ENCODE results near the gene CCK.

- TF ChIP-seq POLR2A (IDR thresholded peaks at IDR 0.05; ENCODE audit: low read depth, low read length), result no peak
- no peak for TF ChIP-seq TAF1 (IDR thresholded peaks at IDR 0.05; ENCODE audit: borderline replicate concordance, low read depth, low read length)
Measured at GRCh38 chr3:42302924-42303634, 37.1 kb upstream of the CCK start.

All from GM12892 (cell line).